ENCODE results near the gene NAALADL2. TPM values are rescaled to one million over a fixed set of nuclear protein-coding genes. Genes with fewer than 3 reads are reported as not detected.

NAALADL2 gene
- polyA plus RNA-seq, 3 donors = not detected

GRCh38 chr3:175464362-175464761, 605.2 kb downstream of the NAALADL2 start:
- H3K27me3 Mint-ChIP-seq (ENCODE audit: low read depth in 3 of 3) = no peaks in the 10 kb centered on the region
- H3K4me3 Mint-ChIP-seq = no peak overlapping the region
- Histone ChIP-seq H3K27ac (ENCODE audit: low read depth in 1 of 2, low read length in 2 of 2) (no peak overlapping the region), H3K4me1 (ENCODE audit: control insufficient read depth in 1 of 2, insufficient read depth in 2 of 2, low read length in 2 of 2) (no peaks in the 10 kb centered on the region), H2AFZ (ENCODE audit: insufficient read depth, low read depth, low read length, poor library complexity, severe bottlenecking) (no peak overlapping the region), H3K4me3 (replicated peaks in 1 of 3; ENCODE audit: low read depth in 2 of 3, low read length in 3 of 3) (no peak overlapping the region), H3K4me2 (replicated peaks; ENCODE audit: extremely low read depth, low read length, poor library complexity, severe bottlenecking) (no peak overlapping the region), H3K79me2 (ENCODE audit: insufficient read depth, low read length) (no peaks in the 10 kb centered on the region), H3K9me3 (replicated peaks in 1 of 2; ENCODE audit: control insufficient read depth in 1 of 2, insufficient read depth in 1 of 2, low read length in 2 of 2) (peaks cover 15% of the 10 kb centered on the region in 2 donors), H4K20me1 (ENCODE audit: insufficient read depth, low read length) (no peaks in the 10 kb centered on the region), H3K9ac (ENCODE audit: insufficient read depth, low read length, poor library complexity, severe bottlenecking) (no peak overlapping the region), H3K27me3 (ENCODE audit: control insufficient read depth in 2 of 2, insufficient read depth in 2 of 2, low read length in 2 of 2) (no peaks in the 10 kb centered on the region), H3K36me3 (replicated peaks in 1 of 2; ENCODE audit: control insufficient read depth in 1 of 2, insufficient read depth in 2 of 2, low read length in 2 of 2) (no peaks in the 10 kb centered on the region)
- H3K36me3 Mint-ChIP-seq = no peaks in the 10 kb centered on the region
- H3K4me1 Mint-ChIP-seq = no peaks in the 10 kb centered on the region
- TF ChIP-seq CTCF (IDR thresholded peaks at IDR 0.05) = no peak
- H3K27ac Mint-ChIP-seq = no peak overlapping the region
- 88% methylated on average over 1 of the region's 3 CpGs for WGBS (ENCODE audit: insufficient coverage)
- no peak for DNase-seq
- H3K9me3 Mint-ChIP-seq = peaks cover 0 to 22% (median 8%) of the 10 kb centered on the region in 7 donors
- intact Hi-C loops (cut with micrococcal nuclease) = no loop called here

GRCh38 chr3:175469124-175469523, 610.0 kb downstream of the NAALADL2 start:
- Histone ChIP-seq H3K27me3 (ENCODE audit: control insufficient read depth in 2 of 2, insufficient read depth in 2 of 2, low read length in 2 of 2) (no peaks in the 10 kb centered on the region), H3K9me3 (replicated peaks in 1 of 2; ENCODE audit: control insufficient read depth in 1 of 2, insufficient read depth in 1 of 2, low read length in 2 of 2) (peaks cover 0 to 4% of the 10 kb centered on the region in 2 donors), H2AFZ (ENCODE audit: insufficient read depth, low read depth, low read length, poor library complexity, severe bottlenecking) (no peak overlapping the region), H3K4me2 (replicated peaks; ENCODE audit: extremely low read depth, low read length, poor library complexity, severe bottlenecking) (no peak overlapping the region), H3K36me3 (replicated peaks in 1 of 2; ENCODE audit: control insufficient read depth in 1 of 2, insufficient read depth in 2 of 2, low read length in 2 of 2) (no peaks in the 10 kb centered on the region), H3K27ac (ENCODE audit: low read depth in 1 of 2, low read length in 2 of 2) (no peak overlapping the region), H4K20me1 (ENCODE audit: insufficient read depth, low read length) (no peaks in the 10 kb centered on the region), H3K79me2 (ENCODE audit: insufficient read depth, low read length) (no peaks in the 10 kb centered on the region), H3K9ac (ENCODE audit: insufficient read depth, low read length, poor library complexity, severe bottlenecking) (no peak overlapping the region), H3K4me3 (replicated peaks in 1 of 3; ENCODE audit: low read depth in 2 of 3, low read length in 3 of 3) (no peak overlapping the region), H3K4me1 (ENCODE audit: control insufficient read depth in 1 of 2, insufficient read depth in 2 of 2, low read length in 2 of 2) (no peaks in the 10 kb centered on the region)
- H3K36me3 Mint-ChIP-seq = no peaks in the 10 kb centered on the region
- H3K4me1 Mint-ChIP-seq = no peaks in the 10 kb centered on the region
- no peak for TF ChIP-seq CTCF (IDR thresholded peaks at IDR 0.05)
- no peak overlapping the region for H3K27ac Mint-ChIP-seq
- H3K27me3 Mint-ChIP-seq (ENCODE audit: low read depth in 3 of 3) = no peaks in the 10 kb centered on the region
- H3K4me3 Mint-ChIP-seq = no peak overlapping the region
- intact Hi-C loops (cut with micrococcal nuclease) = no loop called here
- DNase-seq = no peak
- peaks cover 0 to 7% (median 0%) of the 10 kb centered on the region in 7 donors for H3K9me3 Mint-ChIP-seq

All from CD14-positive monocyte (primary cell).